Stimulated activated naive CD4-positive, alpha-beta T cell treated with Interleukin-2 at 50 U/mL for 16 hours (primary cell): Measurements from ENCODE around the gene APOBEC4.
"Not testable (repeated sequence)": the region's sequence is repeated elsewhere in the genome, so short reads cannot be mapped to it uniquely, and the experiment has no call there.

ENCODE experiments used
- DNase-seq: peaks from one replicate; lab custom pipeline; 2025; lab: John Stamatoyannopoulos, UW

APOBEC4 gene

GRCh38 chr1:183634429-183635065 is 18.6 kb downstream of the APOBEC4 start:
- DNase-seq = no peak

- DNase-seq = no peak
Measured at GRCh38 chr1:183633676-183634343, 19.3 kb downstream of the APOBEC4 start.

- no peak for DNase-seq
Measured at GRCh38 chr1:183632964-183633363, 20.2 kb downstream of the APOBEC4 start.

- DNase-seq = no peak
Measured at GRCh38 chr1:183632114-183632513, 21.0 kb downstream of the APOBEC4 start.

- DNase-seq = no peak
Measured at GRCh38 chr1:183630748-183631147, 22.4 kb downstream of the APOBEC4 start.

GRCh38 chr1:183628537-183628936 is 24.6 kb downstream of the APOBEC4 start:
- no peak for DNase-seq

- not testable (repeated sequence) for DNase-seq
Measured at GRCh38 chr1:183626236-183626635, 26.9 kb downstream of the APOBEC4 start.

- DNase-seq = peak; percentile 14
Measured at GRCh38 chr1:183622884-183623785, 30.0 kb downstream of the APOBEC4 start.

GRCh38 chr1:183622013-183622412 is 31.1 kb downstream of the APOBEC4 start:
- no peak for DNase-seq

- no peak for DNase-seq
Measured at GRCh38 chr1:183620311-183620710, 32.8 kb downstream of the APOBEC4 start.

GRCh38 chr1:183619781-183620180 is 33.3 kb downstream of the APOBEC4 start:
- no peak for DNase-seq

GRCh38 chr1:183618202-183618601 is 34.9 kb downstream of the APOBEC4 start:
- not testable (repeated sequence) for DNase-seq

GRCh38 chr1:183612975-183613374 is 40.1 kb downstream of the APOBEC4 start:
- DNase-seq = not testable (repeated sequence)

GRCh38 chr1:183612407-183612806 is 40.7 kb downstream of the APOBEC4 start:
- no peak for DNase-seq

- DNase-seq = no peak
Measured at GRCh38 chr1:183611021-183611420, 42.1 kb downstream of the APOBEC4 start.

GRCh38 chr1:183609759-183610452 is 43.2 kb downstream of the APOBEC4 start:
- no peak for DNase-seq

GRCh38 chr1:183609313-183609712 is 43.8 kb downstream of the APOBEC4 start:
- DNase-seq = no peak

- no peak for DNase-seq
Measured at GRCh38 chr1:183607322-183607980, 45.7 kb downstream of the APOBEC4 start.

GRCh38 chr1:183605904-183606303 is 47.2 kb downstream of the APOBEC4 start:
- DNase-seq = no peak

- DNase-seq = no peak
Measured at GRCh38 chr1:183604815-183605214, 48.3 kb downstream of the APOBEC4 start.

- DNase-seq = no peak
Measured at GRCh38 chr1:183604038-183604808, 48.9 kb downstream of the APOBEC4 start.
